A549 (cell line): ENCODE results near the gene NMNAT2. TPM values are rescaled to one million over a fixed set of nuclear protein-coding genes. Genes with fewer than 3 reads are reported as not detected.

ENCODE experiments used
- ATAC-seq, 2 experiments: fragments of 200-7000 bp in 1 of 2; fragments of >200 bp in 1 of 2; cut with Nextera tagmentation in 1 of 2; cut with Tn5 transposase in 1 of 2; 3 replicates each; pipeline versions ENCODE4 v1.8.0 to v1.9.1; 2018 to 2020; ENCODE audit warnings: mild to moderate bottlenecking in 1 of 2, moderate library complexity in 1 of 2
- CTCF ChIA-PET: fragments of 300-600 bp; sonication (Branson Sonifier 250); formaldehyde crosslinking; extraction: SDS; loops from one replicate; lab custom pipeline; 2021; ENCODE audit warnings: antibody characterized with exemption, inconsistent platforms; lab: Yijun Ruan, JAX
- POLR2A ChIA-PET: fragments of 350-600 bp; formaldehyde crosslinking; extraction: SDS; loops from one replicate; lab custom pipeline; 2021; ENCODE audit warnings: antibody characterized with exemption, inconsistent platforms; lab: Yijun Ruan, JAX
- DNase-seq, 2 experiments: peaks; one replicate each; pipeline versions ENCODE4 v3.0.0 to v3.0.0-alpha.2; 2011 to 2016; ENCODE audit warnings: low read depth in 1 of 2, low spot score in 1 of 2
- FAIRE-seq: peaks from 2 replicates; lab custom pipeline; 2011; peaks lifted over from hg19 to GRCh38; lab: Jason Lieb, UNC
- H3K27ac ChIP-seq, 2 experiments: fragments of >200 bp; sonication (Bioruptor Twin); formaldehyde crosslinking; 3 replicates each; pipeline ENCODE4 v1.5.1; 2016 to 2017
- H3K4me1 ChIP-seq: fragments of >200 bp; sonication (Bioruptor Twin); formaldehyde crosslinking; 3 replicates; pipeline ENCODE4 v1.6.1; 2016
- H3K4me2 ChIP-seq: fragments of >200 bp; sonication (Bioruptor Twin); formaldehyde crosslinking; 3 replicates; pipeline ENCODE4 v1.6.1; 2016
- H3K4me3 ChIP-seq: fragments of >200 bp; sonication (Bioruptor Twin); formaldehyde crosslinking; 3 replicates; pipeline ENCODE4 v1.5.1; 2016
- H3K9me3 ChIP-seq: fragments of >200 bp; sonication (Bioruptor Twin); formaldehyde crosslinking; 3 replicates; pipeline ENCODE4 v1.6.1; 2016
- BCL3 ChIP-seq: fragments of >200 bp; sonication (Bioruptor Twin); formaldehyde crosslinking; IDR thresholded peaks from 3 replicates; pipeline ENCODE4 v1.6.1; 2016
- BHLHE40 ChIP-seq: IDR thresholded peaks from 2 replicates; pipeline ENCODE4 v1.6.1; 2012; ENCODE audit warnings: low read depth, low read length, inconsistent platforms
- CBX8 ChIP-seq: fragments of 200-600 bp; sonication (generic); IDR thresholded peaks from 2 replicates; pipeline ENCODE4 v1.6.1; 2016
- CEBPB ChIP-seq, 2 experiments: fragments of >200 bp in 1 of 2; sonication (Bioruptor Twin) in 1 of 2; formaldehyde crosslinking in 1 of 2; IDR thresholded peaks; 2 replicates each; pipeline ENCODE4 v1.6.1; 2012 to 2016
- CHD2 ChIP-seq: fragments of 150-350 bp; IDR thresholded peaks from 2 replicates; pipeline ENCODE4 v1.6.1; 2014; ENCODE audit warnings: low read length; ENCODE audit not compliant: partially characterized antibody
- EHMT2 ChIP-seq: fragments of 200-600 bp; sonication (generic); IDR thresholded peaks from 2 replicates; pipeline ENCODE4 v1.6.1; 2016; ENCODE audit warnings: antibody characterized with exemption, low read depth, mild to moderate bottlenecking, moderate library complexity
- ESRRA ChIP-seq: fragments of 150-350 bp; IDR thresholded peaks from 2 replicates; pipeline ENCODE4 v1.6.1; 2014; ENCODE audit warnings: mild to moderate bottlenecking, low read length, borderline replicate concordance
- FOXS1 ChIP-seq: fragments of 250-450 bp; sonication (Bioruptor Pico); IDR thresholded peaks from 2 replicates; pipeline ENCODE4 v1.5.0; 2020; ENCODE audit warnings: mild to moderate bottlenecking, moderate library complexity
- HDAC2 ChIP-seq: fragments of 200-600 bp; sonication (generic); IDR thresholded peaks from 2 replicates; pipeline ENCODE4 v1.6.1; 2016
- HEYL ChIP-seq: fragments of 250-450 bp; sonication (Bioruptor Pico); IDR thresholded peaks from 2 replicates; pipeline ENCODE4 v1.8.0; 2021; ENCODE audit warnings: mild to moderate bottlenecking, moderate library complexity
- JUN ChIP-seq, 2 experiments: fragments of >200 bp; sonication (Bioruptor Twin); formaldehyde crosslinking; IDR thresholded peaks; 2 replicates in 1 of 2; 3 replicates in 1 of 2; pipeline ENCODE4 v1.6.1; 2016 to 2017
- KDM5A ChIP-seq: fragments of 200-600 bp; sonication (generic); IDR thresholded peaks from 2 replicates; pipeline ENCODE4 v1.6.1; 2016; ENCODE audit warnings: antibody characterized with exemption, mild to moderate bottlenecking
- MAZ ChIP-seq: fragments of 150-350 bp; IDR thresholded peaks from 2 replicates; pipeline ENCODE4 v1.6.1; 2014; ENCODE audit warnings: antibody characterized with exemption, low read depth, low read length, borderline replicate concordance
- PHF8 ChIP-seq: fragments of 200-600 bp; sonication (generic); IDR thresholded peaks from 2 replicates; pipeline ENCODE4 v1.6.1; 2016; ENCODE audit warnings: low read depth, mild to moderate bottlenecking, antibody characterized with exemption, moderate library complexity, borderline replicate concordance
- POLR2A ChIP-seq: IDR thresholded peaks from 2 replicates; pipeline ENCODE4 v1.6.1; 2012; ENCODE audit warnings: mild to moderate bottlenecking, low read length
- RAD21 ChIP-seq, 2 experiments: fragments of >200 bp in 1 of 2; sonication (Bioruptor Twin) in 1 of 2; formaldehyde crosslinking in 1 of 2; IDR thresholded peaks in 1 of 2; conservative IDR thresholded peaks in 1 of 2; 2 replicates in 1 of 2; 3 replicates in 1 of 2; pipeline ENCODE4 v1.6.1; 2012 to 2018; ENCODE audit warnings: inconsistent platforms in 1 of 2
- RCOR1 ChIP-seq: fragments of 150-350 bp; IDR thresholded peaks from 2 replicates; pipeline ENCODE4 v1.6.1; 2014; ENCODE audit warnings: antibody characterized with exemption, low read length, low read depth
- RNF2 ChIP-seq: fragments of 200-600 bp; sonication (generic); IDR thresholded peaks from 2 replicates; pipeline ENCODE4 v1.6.1; 2016; ENCODE audit warnings: low read depth, mild to moderate bottlenecking, antibody characterized with exemption, moderate library complexity, borderline replicate concordance
- TFCP2L1 ChIP-seq: fragments of 250-450 bp; sonication (Bioruptor Pico); IDR thresholded peaks from 2 replicates; pipeline ENCODE4 v1.5.0; 2021; ENCODE audit warnings: mild to moderate bottlenecking
- TP53 ChIP-seq: fragments of 250-450 bp; sonication (Bioruptor Pico); IDR thresholded peaks from 2 replicates; pipeline ENCODE4 v1.5.0; 2021; ENCODE audit warnings: mild to moderate bottlenecking, moderate library complexity
- ZFP36 ChIP-seq: fragments of 450-650 bp; IDR thresholded peaks from 2 replicates; pipeline ENCODE4 v1.6.1; 2014; ENCODE audit warnings: borderline replicate concordance; ENCODE audit not compliant: partially characterized antibody
- WGBS: methylation state at CpG from one replicate; pipeline ENCODE4 v1.1.6; 2017; ENCODE audit errors: missing lambda C conversion rate; 5-methylcytosine and 5-hydroxymethylcytosine counted together
- polyA plus RNA-seq, 4 experiments: library from polyadenylated mRNA; depleted of rRNA in 3 of 4; stranded (reverse); fragments of >200 nt; fragmentation: RNase III in 1 of 4; extraction: RNeasy Plus Mini Kit Qiagen cat#74134 plus additional on column Dnase treatment in 1 of 4; gene quantifications; 2 replicates in 3 of 4; 3 replicates in 1 of 4; pipeline ENCODE4 v1.2.3, GENCODE V29; 2011 to 2017
- TF ChIP-seq, protein P1 (sequence below): IDR thresholded peaks from 2 replicates; pipeline ENCODE4 v1.6.1; 2012

Gene NMNAT2
- polyA plus RNA-seq, 2 of the 4 experiments (the other 2 are of a cell fraction), result 0.16 to 0.63 TPM

- DNase-seq (peak in 1 of 2 experiments; percentile 36), FAIRE-seq (no peak), ATAC-seq (peak in 1 of 2 experiments; percentile 38; a peak in 3 of 6 replicates)
- Histone ChIP-seq H3K4me3 (no peak overlapping the region), H3K4me1 (peaks cover 3% of the 10 kb centered on the region; the same call in 1 of the 3 replicates), H3K9me3 (no peaks in the 10 kb centered on the region), H3K27ac (no peak overlapping the region), H3K4me2 (no peak overlapping the region)
- 96% methylated on average over 2 of the region's 2 CpGs for whole genome bisulfite sequencing
- ChIA-PET CTCF (interaction anchor here (0.6 to 7.1 kb wide), 25 partner anchors 11 to 438 kb away, joined by 3 to 71 read pairs (median 4); no protein-coding TSS in a partner anchor), POLR2A (interaction anchor here (1.5 kb wide), 1 partner anchor 9 kb away, joined by 3 read pairs; no protein-coding TSS in a partner anchor)
- TF ChIP-seq RAD21 (conservative IDR thresholded peaks at IDR 0.05 in 1 of 2, IDR thresholded peaks at IDR 0.05 in 1 of 2) (0 out of 5 replicates have a peak, but pooled peaks of 1 of the 2 experiments have one; percentile 13), POLR2A (no peak), RNF2 (no peak), HDAC2 (no peak), FOXS1 (CRISPR knock-in tag) (no peak), CEBPB (IDR thresholded peaks at IDR 0.05) (peak; percentile 43 to 89; a peak in 3 of 4 replicates), HEYL (CRISPR knock-in tag) (no peak)
These were observed 137.1 kb downstream of the NMNAT2 start for GRCh38 chr1:183281039-183281438.

DNA sequence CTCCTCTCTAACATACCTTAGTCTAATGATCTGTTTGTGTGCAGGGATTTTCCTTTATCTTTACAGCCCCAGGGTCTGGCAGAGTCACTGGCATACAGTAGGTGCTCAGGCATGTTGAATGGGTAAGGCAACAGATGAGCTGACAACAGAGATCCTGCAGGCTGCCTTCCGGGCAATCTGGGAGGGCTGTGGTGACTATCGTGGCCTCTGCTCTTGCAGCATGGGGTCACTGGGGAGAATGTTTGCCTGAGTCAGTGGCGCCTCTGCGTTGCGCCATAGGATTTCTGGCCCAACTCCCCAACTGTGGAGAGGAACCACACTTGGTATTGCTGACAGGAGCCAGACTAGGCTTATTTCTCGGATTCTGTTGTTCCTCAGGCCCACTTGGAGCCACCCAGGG, 138.3 kb downstream of the NMNAT2 start:
- Histone ChIP-seq H3K9me3 (no peaks in the 10 kb centered on the region), H3K4me2 (no peak overlapping the region), H3K4me3 (no peak overlapping the region), H3K27ac (peak overlapping the region in 1 of 2 experiments; percentile 57; a peak in 1 of 6 replicates), H3K4me1 (peaks cover 3% of the 10 kb centered on the region; the same call in 1 of the 3 replicates)
- ATAC-seq, result no peak
- WGBS, result 85% methylated on average over 6 of the region's 6 CpGs
- ChIA-PET POLR2A (interaction anchor here (0.6 kb wide), 1 partner anchor 355 kb away, joined by 7 read pairs; no protein-coding TSS in a partner anchor), CTCF (interaction anchor here (1.2 to 7.1 kb wide), 6 partner anchors 10 to 317 kb away, joined by 3 to 71 read pairs (median 20); no protein-coding TSS in a partner anchor)
- no peak for DNase-seq
- no peak for FAIRE-seq
- TF ChIP-seq MAZ (no peak), EHMT2 (no peak), PHF8 (no peak), CHD2 (no peak), CBX8 (no peak), CEBPB (IDR thresholded peaks at IDR 0.05) (no peak), KDM5A (no peak), RCOR1 (no peak), BHLHE40 (no peak), BCL3 (no peak), ESRRA (no peak), TP53 (CRISPR knock-in tag) (no peak), TFCP2L1 (CRISPR knock-in tag) (no peak), JUN (IDR thresholded peaks at IDR 0.05) (no peak), ZFP36 (no peak)
- TF ChIP-seq, protein P1, sequence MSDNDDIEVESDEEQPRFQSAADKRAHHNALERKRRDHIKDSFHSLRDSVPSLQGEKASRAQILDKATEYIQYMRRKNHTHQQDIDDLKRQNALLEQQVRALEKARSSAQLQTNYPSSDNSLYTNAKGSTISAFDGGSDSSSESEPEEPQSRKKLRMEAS, result no peak
